B cell (primary cell): ENCODE results near the gene KCND3.

ENCODE experiments used
- CTCF ChIP-seq: fragments of 200-600 bp; IDR thresholded peaks from one replicate; pipeline ENCODE4 v1.8.0; 2022; ENCODE audit warnings: antibody characterized with exemption, mild to moderate bottlenecking
- EZH2 ChIP-seq: IDR thresholded peaks from 2 replicates; pipeline ENCODE4 v1.6.1; 2012; ENCODE audit warnings: borderline replicate concordance, low read depth, mild to moderate bottlenecking, moderate library complexity, low read length; ENCODE audit not compliant: insufficient read depth, poor library complexity, severe bottlenecking

DNA sequence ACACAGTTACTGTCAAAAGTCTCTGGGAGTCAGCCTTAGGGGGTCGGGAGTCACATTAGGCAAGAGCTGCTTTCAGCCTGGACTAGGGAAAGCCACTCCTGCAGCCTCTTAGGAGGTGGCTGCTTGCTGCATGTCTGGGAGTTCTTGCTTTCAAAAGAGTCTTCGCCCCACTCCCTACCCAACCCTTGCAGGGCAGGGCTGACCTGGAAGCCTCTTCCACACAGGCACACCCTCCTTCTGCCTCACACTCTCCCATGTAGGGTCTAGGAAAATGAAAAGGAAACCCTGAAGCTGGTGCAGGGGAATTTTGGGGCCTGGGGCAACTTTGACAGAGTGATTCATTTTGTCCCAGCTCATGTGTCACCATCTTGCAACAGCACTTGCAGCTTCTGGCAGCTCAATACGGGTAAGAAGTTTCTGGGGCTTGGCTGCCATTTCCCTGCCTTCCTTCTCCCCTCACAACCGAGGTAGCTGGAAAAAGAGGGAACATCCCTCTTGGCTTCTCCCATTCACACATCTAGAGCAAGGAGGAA, 37.3 kb downstream of the KCND3 start:
- TF ChIP-seq EZH2 (no peak), CTCF (no peak)
